IgD-negative memory B cell (primary cell): Measurements from ENCODE around the gene ZBTB7C. TPM values are rescaled to one million over a fixed set of nuclear protein-coding genes. Genes with fewer than 3 reads are reported as not detected.

Source experiments
- H3K27ac Mint-ChIP-seq, 3 donors: one replicate each; pipeline ENCODE4 v1.8.0; 2020 to 2022; ENCODE audit warnings: mild to moderate bottlenecking in 3 of 3, mixed read lengths in 3 of 3, moderate library complexity in 1 of 3
- H3K27me3 Mint-ChIP-seq: one replicate; pipeline ENCODE4 v1.8.0; 2021; ENCODE audit warnings: mixed read lengths
- H3K36me3 Mint-ChIP-seq: one replicate; pipeline ENCODE4 v1.8.0; 2020; ENCODE audit warnings: mild to moderate bottlenecking, mixed read lengths
- H3K4me1 Mint-ChIP-seq, 3 donors: one replicate each; pipeline ENCODE4 v1.8.0; 2020 to 2022; ENCODE audit warnings: mixed read lengths in 3 of 3, mild to moderate bottlenecking in 1 of 3
- H3K4me3 Mint-ChIP-seq, 4 donors: one replicate each; pipeline ENCODE4 v1.8.0; 2020 to 2022; ENCODE audit warnings: mild to moderate bottlenecking in 4 of 4, mixed read lengths in 4 of 4, moderate library complexity in 3 of 4
- H3K9me3 Mint-ChIP-seq, 3 donors: one replicate each; pipeline ENCODE4 v1.8.0; 2020 to 2021; ENCODE audit warnings: mixed read lengths in 3 of 3, mild to moderate bottlenecking in 1 of 3
- polyA plus RNA-seq: library from polyadenylated mRNA; unstranded; fragments of 300-500 nt; fragmentation: Illumina TruSeq; gene quantifications from one replicate; pipeline ENCODE4 v1.2.3, GENCODE V29; 2021

The ZBTB7C gene
- polyA plus RNA-seq, 1 donor from 2014 or later: not detected

- Mint-ChIP-seq H3K9me3 (peaks cover 0 to 1% (median 0%) of the 10 kb centered on the region in 3 donors), H3K4me3 (no peak overlapping the region), H3K27me3 (peaks cover 6% of the 10 kb centered on the region), H3K4me1 (no peaks in the 10 kb centered on the region), H3K27ac (no peak overlapping the region), H3K36me3 (peaks cover 2% of the 10 kb centered on the region)
Observed at GRCh38 chr18:48073211-48073930, 335.8 kb downstream of the ZBTB7C start.

- Mint-ChIP-seq H3K4me3 (peak overlapping the region in 1 of 4 donors; percentile 6), H3K27me3 (peaks cover 5% of the 10 kb centered on the region), H3K27ac (no peak overlapping the region), H3K9me3 (peaks cover 0 to 1% (median 0%) of the 10 kb centered on the region in 3 donors), H3K4me1 (no peaks in the 10 kb centered on the region), H3K36me3 (no peaks in the 10 kb centered on the region)
Observed at GRCh38 chr18:48072428-48073204, 336.6 kb downstream of the ZBTB7C start.

GRCh38 chr18:48068916-48069445 is 340.2 kb downstream of the ZBTB7C start:
- H3K4me1 Mint-ChIP-seq: no peaks in the 10 kb centered on the region
- peaks cover 0 to 1% (median 0%) of the 10 kb centered on the region in 3 donors for H3K9me3 Mint-ChIP-seq
- no peak overlapping the region for H3K27ac Mint-ChIP-seq
- H3K4me3 Mint-ChIP-seq: no peak overlapping the region
- H3K36me3 Mint-ChIP-seq: no peaks in the 10 kb centered on the region
- H3K27me3 Mint-ChIP-seq: peaks cover 7% of the 10 kb centered on the region

DNA sequence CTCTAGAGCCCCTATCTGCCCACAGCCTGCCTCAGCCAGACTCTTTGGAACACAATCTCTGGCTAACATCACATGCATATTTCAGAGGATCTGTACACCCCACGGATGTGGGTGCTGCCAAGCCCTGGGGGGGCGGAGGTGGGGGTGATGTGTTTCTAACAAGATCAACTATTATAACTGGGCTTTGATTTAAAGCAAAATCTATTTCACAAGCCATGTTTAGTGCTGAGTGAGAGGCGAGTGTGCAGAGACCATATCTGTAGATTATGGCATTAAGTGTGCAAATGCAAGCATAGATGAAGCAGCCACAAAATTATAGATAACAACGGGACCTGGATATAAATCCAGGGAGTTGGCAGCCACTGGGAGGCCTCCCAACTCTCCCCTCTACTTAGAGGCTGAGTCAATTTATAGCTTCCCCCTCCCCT is 342.9 kb downstream of the ZBTB7C start:
- Mint-ChIP-seq H3K27me3 (peaks cover 4% of the 10 kb centered on the region), H3K4me3 (no peak overlapping the region), H3K4me1 (no peaks in the 10 kb centered on the region), H3K36me3 (peaks cover 1% of the 10 kb centered on the region), H3K27ac (no peak overlapping the region), H3K9me3 (no peaks in the 10 kb centered on the region)

- Mint-ChIP-seq H3K9me3 (no peaks in the 10 kb centered on the region), H3K36me3 (peaks cover 1% of the 10 kb centered on the region), H3K4me3 (no peak overlapping the region), H3K27me3 (peaks cover 6% of the 10 kb centered on the region), H3K27ac (peak overlapping the region in 1 of 3 donors; percentile 50), H3K4me1 (peaks cover 0 to 1% (median 0%) of the 10 kb centered on the region in 3 donors)
Observed at GRCh38 chr18:48065601-48065995, 343.6 kb downstream of the ZBTB7C start.

GRCh38 chr18:48064978-48065600 is 344.1 kb downstream of the ZBTB7C start:
- Mint-ChIP-seq H3K4me1 (peaks cover 0 to 1% (median 0%) of the 10 kb centered on the region in 3 donors), H3K27me3 (peaks cover 6% of the 10 kb centered on the region), H3K9me3 (no peaks in the 10 kb centered on the region), H3K27ac (peak overlapping the region in 1 of 3 donors; percentile 50), H3K36me3 (peaks cover 1% of the 10 kb centered on the region), H3K4me3 (no peak overlapping the region)

DNA sequence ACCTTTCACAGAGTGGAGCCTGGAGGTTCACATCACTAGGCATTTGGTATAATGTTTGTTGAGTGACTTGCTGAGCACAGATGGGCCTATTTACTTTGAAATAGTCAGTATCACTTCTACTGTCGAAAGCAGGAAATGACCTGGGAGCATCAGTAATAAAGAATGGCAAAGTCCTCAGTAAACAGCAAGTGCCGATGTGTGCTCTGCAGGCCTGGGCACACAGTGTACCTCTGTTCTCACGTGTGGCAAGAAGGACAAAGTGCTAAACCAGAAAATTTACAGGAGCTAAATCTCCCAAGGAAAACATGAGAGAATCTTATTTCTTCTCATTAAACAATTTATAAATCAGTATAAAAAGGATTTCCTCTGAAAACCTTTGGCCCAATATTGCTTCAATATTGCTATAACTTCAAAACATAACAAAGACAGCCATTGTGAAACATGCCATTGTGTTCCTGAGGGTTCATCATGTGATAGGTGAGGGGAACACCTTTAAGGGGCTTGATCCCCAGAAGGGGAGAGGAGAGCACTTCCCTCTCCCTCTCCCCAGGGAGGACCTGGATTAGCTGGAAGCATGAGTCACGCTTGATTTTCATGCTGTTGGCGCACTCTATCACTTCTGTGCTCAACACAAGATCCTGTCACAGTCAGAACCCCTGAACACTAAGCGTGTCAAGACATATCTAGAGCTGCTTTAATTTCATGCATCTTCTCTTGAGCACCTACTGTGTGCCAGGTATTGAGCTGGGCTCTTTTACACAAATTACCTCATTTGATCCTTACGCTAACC is 347.2 kb downstream of the ZBTB7C start:
- no peak overlapping the region for H3K27ac Mint-ChIP-seq
- peaks cover 0 to 4% (median 0%) of the 10 kb centered on the region in 3 donors for H3K9me3 Mint-ChIP-seq
- H3K4me1 Mint-ChIP-seq: peaks cover 0 to 1% (median 0%) of the 10 kb centered on the region in 3 donors
- peaks cover 9% of the 10 kb centered on the region for H3K27me3 Mint-ChIP-seq
- H3K36me3 Mint-ChIP-seq: peaks cover 1% of the 10 kb centered on the region
- no peak overlapping the region for H3K4me3 Mint-ChIP-seq

DNA sequence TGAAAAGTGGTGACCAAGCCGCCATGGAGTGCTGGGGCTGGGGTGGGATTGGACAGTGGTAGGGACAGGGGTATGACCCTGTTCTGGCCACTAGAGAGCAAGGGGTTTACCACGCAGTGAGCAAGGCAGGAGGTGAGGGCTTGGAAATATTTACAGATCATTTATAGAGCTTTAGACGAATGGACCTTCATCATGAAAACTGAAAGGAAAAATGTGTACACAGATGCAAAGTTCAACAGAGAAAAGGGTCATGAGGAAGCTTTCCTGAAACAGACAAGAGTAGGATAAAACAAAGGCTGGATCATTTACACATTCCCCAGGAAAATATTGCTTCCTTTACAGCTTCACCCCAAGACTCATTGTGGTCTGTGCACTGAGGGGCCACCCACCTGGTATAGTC is 348.2 kb downstream of the ZBTB7C start:
- Mint-ChIP-seq H3K4me3 (no peak overlapping the region), H3K27me3 (peaks cover 6% of the 10 kb centered on the region), H3K4me1 (peaks cover 0 to 1% (median 0%) of the 10 kb centered on the region in 3 donors)

GRCh38 chr18:48060346-48060745 is 348.8 kb downstream of the ZBTB7C start:
- peaks cover 7% of the 10 kb centered on the region for H3K27me3 Mint-ChIP-seq
- peaks cover 1% of the 10 kb centered on the region for H3K36me3 Mint-ChIP-seq
- peaks cover 0 to 4% (median 0%) of the 10 kb centered on the region in 3 donors for H3K9me3 Mint-ChIP-seq
- H3K4me3 Mint-ChIP-seq: no peak overlapping the region
- no peak overlapping the region for H3K27ac Mint-ChIP-seq
- peaks cover 0 to 1% (median 0%) of the 10 kb centered on the region in 3 donors for H3K4me1 Mint-ChIP-seq

More for the DNA sequence above, 348.2 kb downstream of the ZBTB7C start:
- Mint-ChIP-seq H3K9me3 (peaks cover 0 to 4% (median 0%) of the 10 kb centered on the region in 3 donors), H3K36me3 (peaks cover 1% of the 10 kb centered on the region), H3K27ac (no peak overlapping the region)

GRCh38 chr18:48059455-48060010 is 349.6 kb downstream of the ZBTB7C start:
- H3K4me3 Mint-ChIP-seq: no peak overlapping the region
- peaks cover 8% of the 10 kb centered on the region for H3K27me3 Mint-ChIP-seq
- H3K36me3 Mint-ChIP-seq: peaks cover 1% of the 10 kb centered on the region
- peaks cover 0 to 4% (median 0%) of the 10 kb centered on the region in 3 donors for H3K9me3 Mint-ChIP-seq
- H3K27ac Mint-ChIP-seq: no peak overlapping the region
- peaks cover 0 to 1% (median 0%) of the 10 kb centered on the region in 3 donors for H3K4me1 Mint-ChIP-seq

GRCh38 chr18:48058486-48058885 is 350.7 kb downstream of the ZBTB7C start:
- Mint-ChIP-seq H3K4me3 (no peak overlapping the region), H3K9me3 (peaks cover 0 to 4% (median 0%) of the 10 kb centered on the region in 3 donors), H3K4me1 (peaks cover 0 to 4% (median 0%) of the 10 kb centered on the region in 3 donors), H3K27ac (no peak overlapping the region), H3K36me3 (peaks cover 1% of the 10 kb centered on the region), H3K27me3 (peaks cover 11% of the 10 kb centered on the region)

DNA sequence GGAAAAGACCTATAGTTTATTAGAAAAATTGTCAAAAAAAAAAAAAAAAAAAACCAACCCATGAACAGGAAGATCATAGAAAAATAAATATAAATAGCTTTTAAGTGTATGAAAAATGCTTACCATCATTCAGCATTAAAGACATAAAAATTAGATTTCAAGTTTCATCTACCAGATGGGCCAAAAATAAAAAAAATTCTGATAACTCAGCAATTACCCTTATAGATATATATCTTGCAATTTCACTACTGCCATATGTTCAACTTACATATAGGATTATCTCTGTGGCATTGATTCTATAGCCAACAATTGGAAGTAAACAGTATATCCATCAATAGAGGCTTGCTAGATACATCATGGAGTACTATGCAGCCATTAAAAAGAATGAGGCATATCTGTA is 352.2 kb downstream of the ZBTB7C start:
- no peak overlapping the region for H3K4me3 Mint-ChIP-seq
- H3K27ac Mint-ChIP-seq: no peak overlapping the region
- H3K9me3 Mint-ChIP-seq: peaks cover 0 to 4% (median 0%) of the 10 kb centered on the region in 3 donors
- H3K36me3 Mint-ChIP-seq: no peaks in the 10 kb centered on the region
- H3K4me1 Mint-ChIP-seq: peaks cover 0 to 4% (median 0%) of the 10 kb centered on the region in 3 donors
- H3K27me3 Mint-ChIP-seq: peaks cover 16% of the 10 kb centered on the region

- Mint-ChIP-seq H3K4me3 (no peak overlapping the region), H3K4me1 (peaks cover 0 to 3% (median 0%) of the 10 kb centered on the region in 3 donors), H3K27me3 (peaks cover 14% of the 10 kb centered on the region), H3K27ac (no peak overlapping the region), H3K9me3 (peaks cover 0 to 4% (median 0%) of the 10 kb centered on the region in 3 donors), H3K36me3 (no peaks in the 10 kb centered on the region)
Observed at GRCh38 chr18:48055351-48055750, 353.8 kb downstream of the ZBTB7C start.
